ENCODE data around the gene PHACTR1.

- peak; percentile 80 for TF ChIP-seq CTCF (conservative IDR thresholded peaks at IDR 0.05; ENCODE audit: low read depth, low read length)
- no peak for TF ChIP-seq EZH2phosphoT487 (IDR thresholded peaks at IDR 0.05; ENCODE audit: borderline replicate concordance, low read length)
These were observed 615.2 kb downstream of the PHACTR1 start for GRCh38 chr6:13331516-13332348.

All from PC-3 (cell line).